GM19467 (cell line): ENCODE data around the gene PPM1J.
"Not testable (repeated sequence)": the region's sequence is repeated elsewhere in the genome, so short reads cannot be mapped to it uniquely, and the experiment has no call there.

ENCODE experiments used
- ATAC-seq: cut with Tn5 transposase; IDR thresholded peaks from one replicate; pipeline ENCODE4 v1.9.1; 2021; ENCODE audit warnings: mild to moderate bottlenecking, moderate library complexity; ENCODE audit not compliant: unreplicated experiment

Gene PPM1J

DNA sequence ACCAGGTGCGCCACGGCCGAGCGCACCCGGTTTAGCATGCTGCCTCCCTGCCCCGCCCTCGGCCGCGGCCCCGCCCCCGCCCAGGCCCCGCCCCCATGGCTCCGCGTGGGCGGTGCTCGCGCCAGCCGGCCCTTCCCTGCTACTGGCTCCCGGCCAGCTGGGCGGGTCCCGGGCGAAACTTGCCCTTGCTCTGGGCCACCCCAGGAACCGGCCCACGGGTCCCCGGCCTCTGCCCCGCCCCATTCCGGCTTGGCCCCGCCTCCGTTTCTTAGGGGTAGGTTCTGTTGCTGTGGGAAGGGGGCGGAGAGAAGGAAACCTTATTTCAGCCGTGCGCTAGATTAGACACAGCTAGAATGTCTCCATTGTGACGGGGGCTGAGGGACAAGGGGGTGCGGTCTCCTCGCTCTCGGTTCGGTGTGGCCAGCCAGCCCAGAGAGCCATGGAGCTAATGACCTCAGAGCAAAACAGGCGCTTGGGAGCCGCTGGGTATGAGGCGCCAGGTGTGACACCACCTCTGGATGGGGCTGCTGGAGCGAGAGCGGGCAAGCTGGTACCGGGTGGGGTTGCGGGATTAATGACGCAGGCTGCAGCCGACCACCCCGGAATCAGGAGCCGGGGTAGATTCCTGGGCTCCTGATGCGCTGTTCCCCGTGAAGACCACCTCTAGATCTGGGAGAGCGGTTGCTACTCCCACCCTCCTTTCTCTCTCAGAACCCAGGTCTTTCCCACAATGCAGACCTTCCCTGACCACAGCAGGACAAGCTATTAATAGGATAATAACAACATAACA is at the start of gene PPM1J:
Gene PPM1J, minus strand, starts transcription at position 69 of the 790 bp plus-strand sequence. Its CDS starts 31 bp downstream, at position 38.
- peak; percentile 72 for ATAC-seq

GRCh38 chr1:112762541-112763500 is 47.7 kb upstream of the PPM1J start:
- no peak for ATAC-seq

DNA sequence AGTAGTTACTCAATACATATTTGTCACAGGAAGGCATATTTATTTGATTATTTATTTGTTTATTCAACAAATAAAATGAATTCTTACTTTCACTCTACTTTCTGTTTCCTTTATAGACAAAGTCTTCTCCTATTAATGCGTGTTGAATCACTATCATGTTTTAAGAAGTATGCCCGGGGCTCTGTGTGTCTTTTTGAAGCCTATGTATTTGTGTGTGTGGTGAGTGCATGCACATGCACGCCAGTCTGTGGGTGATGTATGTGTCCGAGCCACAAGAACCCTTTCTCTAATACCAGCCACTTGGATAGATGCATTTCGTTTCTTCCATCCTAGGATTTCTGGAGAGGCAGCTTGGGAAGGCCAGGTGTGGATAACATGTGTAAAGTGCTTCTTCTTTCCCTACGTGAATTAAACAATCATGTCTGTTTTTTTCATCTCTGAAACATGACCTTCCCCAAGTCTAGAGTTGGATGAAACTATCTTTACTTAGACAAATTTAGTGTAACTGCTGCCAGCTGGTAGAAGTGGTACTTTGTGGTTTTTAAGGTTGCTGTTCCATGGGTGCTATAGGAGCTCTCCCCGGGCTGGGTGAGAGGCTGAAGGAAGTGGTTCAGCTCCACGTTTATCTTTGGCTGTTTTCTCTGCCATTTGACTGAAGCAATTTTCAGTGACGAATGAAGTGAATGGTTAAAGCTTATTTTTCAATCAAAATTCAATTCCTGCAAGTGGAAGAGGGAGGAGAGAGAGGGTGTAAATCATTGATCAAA is 46.8 kb upstream of the PPM1J start:
- ATAC-seq = no peak

- no peak for ATAC-seq
These were observed 44.1 kb upstream of the PPM1J start for GRCh38 chr1:112759228-112759627.

DNA sequence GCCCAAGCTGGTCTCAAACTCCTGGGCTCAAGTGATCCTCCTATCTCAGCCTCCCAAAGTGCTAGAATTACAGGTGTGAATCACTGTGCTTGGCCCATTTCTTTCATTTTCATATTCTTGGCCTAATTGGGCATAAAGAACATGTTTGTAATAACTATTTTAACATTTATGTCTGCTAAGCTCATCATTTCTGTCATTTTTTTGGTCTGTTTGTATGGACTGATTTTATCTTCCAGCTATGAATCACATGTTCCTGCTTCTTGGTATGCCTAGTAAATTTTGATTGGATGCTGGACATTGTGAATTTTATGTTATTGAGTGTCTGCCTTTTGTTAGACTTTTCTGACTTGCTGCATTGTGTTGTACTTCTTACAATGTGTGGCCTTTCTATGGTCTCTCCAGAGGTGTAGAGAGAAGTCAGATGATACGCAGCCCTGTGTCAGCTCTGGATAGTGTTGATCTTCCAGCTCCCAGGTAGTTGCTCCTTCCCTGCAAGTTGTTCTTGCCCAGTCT is 39.0 kb upstream of the PPM1J start:
- no peak for ATAC-seq

- ATAC-seq = no peak
These were observed 33.3 kb upstream of the PPM1J start for GRCh38 chr1:112748396-112748795.

- no peak for ATAC-seq
These were observed 29.0 kb upstream of the PPM1J start for GRCh38 chr1:112744009-112744578.

GRCh38 chr1:112743174-112744008 is 28.3 kb upstream of the PPM1J start:
- ATAC-seq = no peak

- no peak for ATAC-seq
These were observed 22.4 kb upstream of the PPM1J start for GRCh38 chr1:112737573-112737972.

- ATAC-seq = no peak
These were observed 20.6 kb upstream of the PPM1J start for GRCh38 chr1:112735752-112736151.

GRCh38 chr1:112731451-112731850 is 16.3 kb upstream of the PPM1J start:
- ATAC-seq = no peak

DNA sequence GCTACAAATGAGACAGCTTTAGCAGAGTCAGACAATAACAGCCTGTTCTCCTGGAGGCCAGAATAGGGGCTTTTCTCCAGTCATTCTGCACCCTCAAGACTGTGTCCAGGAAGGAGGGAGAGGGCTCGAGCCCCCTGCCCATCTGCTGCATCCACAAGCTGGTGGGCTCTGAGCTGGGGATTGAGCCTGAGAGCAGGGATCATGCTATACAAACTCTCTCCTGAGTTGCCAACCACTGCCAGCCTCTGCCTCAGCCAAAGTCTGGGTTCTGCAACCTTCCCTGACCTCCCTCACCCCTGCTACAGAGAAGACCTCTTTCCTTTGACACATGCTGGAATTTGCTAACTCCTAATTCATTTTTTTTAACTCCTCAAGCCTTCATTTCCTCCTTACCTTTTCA is 14.8 kb upstream of the PPM1J start:
- ATAC-seq = no peak

GRCh38 chr1:112729011-112729410 is 13.9 kb upstream of the PPM1J start:
- not testable (repeated sequence) for ATAC-seq

GRCh38 chr1:112728306-112728971 is 13.3 kb upstream of the PPM1J start:
- not testable (repeated sequence) for ATAC-seq

DNA sequence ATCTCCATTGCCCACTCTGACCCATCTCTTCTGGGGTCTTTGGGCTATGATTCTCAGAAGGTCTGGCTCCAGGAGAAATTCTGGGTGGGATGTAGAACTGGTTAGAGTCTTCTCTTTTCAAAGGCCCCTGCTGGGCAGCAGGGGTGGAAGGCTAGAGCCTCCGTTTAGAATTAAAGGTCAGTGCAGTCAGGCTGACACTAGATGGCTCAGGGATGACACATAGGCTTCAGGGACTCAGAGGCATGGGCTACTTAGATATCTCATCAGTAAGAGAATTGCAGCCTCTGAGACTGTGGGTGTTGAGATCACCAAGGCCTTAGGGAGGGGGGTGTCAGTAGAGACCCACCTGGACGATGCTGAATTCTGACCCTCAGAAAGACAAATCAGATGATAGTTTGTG is 12.6 kb upstream of the PPM1J start:
- ATAC-seq = no peak

DNA sequence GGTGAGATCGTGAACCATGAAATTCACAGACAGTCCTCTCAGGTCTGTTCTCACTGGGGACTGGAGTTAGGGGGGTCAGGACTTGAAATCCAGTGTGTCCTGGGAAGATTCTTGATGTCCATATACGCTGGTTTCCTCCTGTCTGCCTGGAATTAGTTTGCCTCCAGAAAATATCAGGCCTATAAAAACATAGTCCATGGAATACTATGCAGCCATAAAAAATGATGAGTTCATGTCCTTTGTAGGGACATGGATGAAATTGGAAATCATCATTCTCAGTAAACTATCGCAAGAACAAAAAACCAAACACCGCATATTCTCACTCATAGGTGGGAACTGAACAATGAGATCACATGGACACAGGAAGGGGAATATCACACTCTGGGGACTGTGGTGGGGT is 9.1 kb upstream of the PPM1J start:
- ATAC-seq = not testable (repeated sequence)

DNA sequence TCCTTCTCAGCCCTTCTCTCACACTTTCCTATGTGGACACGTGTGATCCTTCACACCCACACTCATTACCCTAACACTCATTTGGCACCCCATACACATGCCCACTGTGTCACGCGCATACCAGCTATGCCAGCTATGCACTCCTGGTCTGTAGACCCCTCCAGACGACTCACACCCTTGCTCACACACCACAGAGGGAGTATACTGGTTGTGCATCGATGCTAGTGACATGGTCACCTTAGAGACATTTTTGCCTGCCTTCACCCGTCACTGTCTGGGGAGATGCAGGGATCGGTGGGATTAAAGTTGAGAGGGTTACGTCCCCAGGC is 8.3 kb upstream of the PPM1J start:
- ATAC-seq = no peak

DNA sequence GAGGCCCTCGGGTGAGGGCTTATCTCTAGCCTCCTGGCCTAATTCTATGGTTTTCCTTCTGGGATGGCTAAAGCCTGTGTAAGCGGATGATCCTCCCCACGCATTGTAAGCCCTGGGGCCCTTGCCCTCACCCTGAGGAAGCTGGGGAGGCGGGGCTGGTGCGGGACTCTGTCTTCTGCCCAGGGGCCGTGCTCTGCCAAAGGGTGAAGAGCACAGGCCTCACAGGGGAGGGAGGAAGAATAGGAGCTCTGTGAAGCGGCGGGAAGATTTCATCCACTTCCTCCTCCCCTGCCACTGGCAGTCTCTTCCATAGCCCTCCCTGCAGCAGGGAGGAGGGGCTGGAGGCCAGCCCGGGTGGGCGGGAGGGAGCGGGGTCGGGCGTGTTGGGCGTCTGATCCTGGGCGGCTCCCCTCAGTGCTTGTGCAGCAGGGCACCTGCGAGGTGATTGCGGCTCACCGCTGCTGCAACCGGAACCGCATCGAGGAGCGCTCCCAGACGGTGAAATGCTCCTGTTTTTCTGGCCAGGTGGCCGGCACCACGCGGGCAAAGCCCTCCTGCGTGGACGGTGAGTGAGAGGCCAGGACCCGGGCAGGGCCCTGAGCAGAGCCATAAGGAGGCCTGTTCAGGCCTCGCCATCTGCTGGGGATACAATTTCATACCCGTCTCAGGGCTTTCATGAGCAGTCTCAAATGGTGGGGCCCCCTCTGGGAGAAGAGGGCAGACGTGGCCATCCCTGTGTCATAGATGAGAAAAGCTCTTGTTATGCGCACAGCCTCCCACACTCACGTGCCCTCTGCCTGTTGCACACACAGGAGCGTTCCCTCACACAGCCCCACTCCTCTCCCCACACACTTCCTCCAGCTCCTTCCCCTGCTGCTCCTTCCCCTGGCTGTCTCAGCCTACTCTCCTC is 7.7 kb upstream of the PPM1J start:
- no peak for ATAC-seq
